ENCODE data around the gene APOE.
"Not testable (repeated sequence)": the region's sequence is repeated elsewhere in the genome, so short reads cannot be mapped to it uniquely, and the experiment has no call there.

The APOE gene

GRCh38 chr19:44905437-44906160 lies at the start of gene APOE:
TSS of gene APOE (plus strand) at chr19:44905796. CDS start at chr19:44906625, 829 bp downstream.
- peak; percentile 65 for DNase-seq

- peak; percentile 5 for DNase-seq
Measured at GRCh38 chr19:44856421-44857083, 49.0 kb upstream of the APOE start.

DNA sequence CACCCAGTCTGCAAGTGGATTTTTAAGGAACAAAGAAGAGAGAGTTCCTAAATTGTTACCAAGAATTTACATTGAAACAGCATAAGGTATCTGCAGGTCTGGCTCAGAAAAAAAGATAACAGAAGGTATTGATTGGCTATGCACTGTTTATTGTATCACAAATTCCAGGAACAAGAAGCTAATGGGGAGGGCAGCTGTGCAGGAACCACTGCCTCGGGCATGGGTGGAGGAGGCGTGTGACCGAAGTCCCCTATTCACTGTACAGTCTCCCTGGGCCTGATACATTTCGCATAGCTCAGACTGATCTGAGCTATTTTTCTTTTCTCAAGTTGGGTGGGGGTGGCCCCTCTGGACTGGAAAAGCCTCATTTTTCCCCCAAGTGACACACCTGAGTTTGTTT lies 47.8 kb upstream of the APOE start:
- DNase-seq: no peak

GRCh38 chr19:44861576-44861975 lies 44.0 kb upstream of the APOE start:
- not testable (repeated sequence) for DNase-seq

DNA sequence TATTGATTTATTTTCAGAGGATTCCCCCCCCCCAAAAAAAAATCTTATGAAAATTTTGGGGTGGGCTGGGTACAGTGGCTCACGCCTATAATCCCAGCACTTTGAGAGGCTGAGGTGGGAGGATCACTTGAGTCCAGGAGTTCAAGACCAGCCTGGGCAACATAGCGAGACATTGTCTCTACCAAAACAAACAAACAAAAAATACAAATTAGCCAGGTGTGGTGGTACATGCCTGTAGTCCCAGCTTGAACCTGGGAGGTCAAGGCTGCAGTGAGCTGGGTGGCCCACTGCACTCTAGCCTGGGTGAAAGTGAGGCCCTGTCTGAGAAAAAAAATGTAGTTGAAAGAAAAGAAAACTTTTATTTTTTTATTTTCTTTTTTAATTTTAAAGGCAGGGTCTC lies 41.6 kb upstream of the APOE start:
- DNase-seq: no peak

DNA sequence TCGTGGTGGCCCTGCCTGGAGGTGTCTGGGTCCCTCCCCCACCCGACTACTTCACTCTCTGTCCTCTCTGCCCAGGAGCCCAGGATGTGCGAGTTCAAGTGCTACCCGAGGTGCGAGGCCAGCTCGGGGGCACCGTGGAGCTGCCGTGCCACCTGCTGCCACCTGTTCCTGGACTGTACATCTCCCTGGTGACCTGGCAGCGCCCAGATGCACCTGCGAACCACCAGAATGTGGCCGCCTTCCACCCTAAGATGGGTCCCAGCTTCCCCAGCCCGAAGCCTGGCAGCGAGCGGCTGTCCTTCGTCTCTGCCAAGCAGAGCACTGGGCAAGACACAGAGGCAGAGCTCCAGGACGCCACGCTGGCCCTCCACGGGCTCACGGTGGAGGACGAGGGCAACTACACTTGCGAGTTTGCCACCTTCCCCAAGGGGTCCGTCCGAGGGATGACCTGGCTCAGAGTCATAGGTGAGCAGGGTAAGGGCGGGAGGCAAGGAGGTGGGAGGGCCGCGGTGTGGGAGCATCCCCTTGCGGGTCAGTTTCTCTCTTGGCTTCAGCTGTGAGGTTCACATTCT lies 40.3 kb upstream of the APOE start:
- DNase-seq: peak; percentile 11

- DNase-seq: no peak
Measured at GRCh38 chr19:44866664-44867063, 38.9 kb upstream of the APOE start.

DNA sequence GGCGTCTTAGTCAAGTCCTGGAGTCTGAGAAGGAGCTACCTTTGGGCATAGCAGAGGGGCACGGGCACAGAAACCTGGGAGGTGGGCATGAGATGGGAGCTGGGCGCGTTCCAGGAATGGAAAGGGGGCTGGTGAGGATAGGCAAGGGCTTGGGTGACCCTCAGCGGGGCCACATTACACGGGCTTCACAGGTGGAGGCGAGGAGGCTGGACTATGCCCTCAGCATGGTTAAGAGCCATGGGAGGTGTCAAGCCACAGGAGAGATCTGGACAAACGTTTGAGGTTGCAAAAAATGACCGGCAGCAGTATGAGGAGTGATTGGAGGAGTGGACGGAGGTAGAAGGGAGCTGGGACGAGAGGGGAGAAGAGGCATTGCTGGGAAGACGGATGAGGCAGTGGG lies 38.0 kb upstream of the APOE start:
- DNase-seq: no peak

DNA sequence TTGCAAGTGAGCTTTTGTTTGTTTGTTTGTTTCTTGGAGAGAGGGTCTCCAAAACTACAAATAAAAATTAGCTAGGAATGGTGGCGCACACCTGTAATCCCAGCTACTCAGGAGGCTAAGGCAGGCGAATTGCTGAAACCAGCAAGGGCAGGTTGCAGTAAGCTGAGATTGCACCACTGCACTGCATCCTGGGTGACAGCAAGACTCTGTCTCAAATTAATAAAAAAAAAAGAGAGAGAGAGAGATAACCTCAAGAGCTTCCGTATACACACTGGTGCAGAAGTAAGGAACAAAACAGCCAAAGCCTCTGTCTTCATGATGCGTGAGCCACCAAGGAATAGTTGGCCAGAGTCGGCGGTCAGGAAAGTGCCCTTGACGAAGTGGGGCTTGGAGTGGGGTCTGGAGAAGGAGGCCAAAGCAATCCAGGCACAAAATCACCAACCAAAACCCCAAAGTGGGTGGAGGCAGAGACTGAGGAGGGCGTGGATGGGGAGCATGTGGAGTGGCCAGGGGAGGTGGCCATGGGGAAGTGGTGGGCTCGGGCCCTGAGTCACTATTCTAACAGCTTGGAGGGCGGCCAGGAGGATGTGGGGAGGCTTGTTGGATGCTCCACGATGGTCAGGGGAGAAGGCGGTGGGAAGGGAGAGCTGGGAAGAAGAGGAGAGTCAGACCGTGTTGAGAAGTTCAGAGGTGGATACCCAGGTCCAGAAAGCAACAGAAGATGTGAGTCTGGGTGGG lies 35.7 kb upstream of the APOE start:
- DNase-seq: no peak

- no peak for DNase-seq
Measured at GRCh38 chr19:44871809-44872208, 33.8 kb upstream of the APOE start.

DNA sequence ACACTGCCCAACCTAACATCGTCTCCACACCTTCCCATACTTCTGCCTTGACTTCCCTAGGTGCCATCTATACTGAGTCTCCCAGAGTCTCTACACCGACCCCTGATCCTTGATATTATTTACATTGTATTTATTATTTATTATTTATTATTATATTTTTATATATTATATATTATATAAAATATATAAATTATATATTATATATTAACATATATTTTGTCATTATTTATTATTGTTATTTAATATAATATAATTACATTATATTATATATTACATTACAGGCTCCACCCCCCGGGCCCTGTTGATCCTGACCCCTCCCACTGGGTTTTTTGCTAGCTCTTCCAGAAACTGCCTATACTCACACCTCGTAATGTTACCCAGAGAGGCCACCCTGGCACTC lies 32.9 kb upstream of the APOE start:
- no peak for DNase-seq

- DNase-seq: no peak
Measured at GRCh38 chr19:44874317-44874716, 31.3 kb upstream of the APOE start.

DNA sequence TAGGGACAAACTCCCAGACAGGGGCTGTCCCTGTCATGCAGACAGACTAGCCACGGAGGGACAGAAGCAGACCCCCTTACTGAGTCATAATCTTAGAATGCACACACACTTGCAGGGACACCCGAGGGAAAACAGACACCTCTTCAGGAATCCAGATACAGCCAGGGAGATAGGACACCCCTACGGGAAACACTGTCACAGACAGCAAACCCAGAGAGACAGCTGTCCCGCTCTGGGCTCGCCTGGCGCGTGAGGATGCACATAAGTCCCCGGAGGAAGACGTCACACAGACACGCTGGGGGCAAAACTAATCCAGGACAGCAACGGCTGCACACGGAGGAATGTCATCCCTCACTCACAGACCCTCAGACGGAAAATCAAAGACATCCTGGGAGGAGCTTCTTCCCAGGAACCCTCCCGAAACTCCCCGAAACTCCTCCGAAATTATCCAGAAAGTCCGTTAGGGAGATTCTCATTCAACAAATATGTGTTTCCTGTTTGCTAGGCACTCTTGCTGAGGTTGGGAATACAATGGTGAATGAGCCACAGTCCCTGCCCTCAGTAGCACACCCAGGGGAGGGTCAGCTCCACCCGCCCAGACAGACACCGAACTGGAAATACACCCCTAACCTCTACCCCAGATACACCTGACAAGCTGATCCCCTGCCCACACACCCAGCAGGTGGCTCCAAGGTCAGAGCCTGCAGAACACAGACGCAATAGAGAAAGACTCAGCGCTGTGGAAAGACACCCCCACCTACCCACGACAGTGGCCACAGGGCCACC lies 29.7 kb upstream of the APOE start:
- DNase-seq: no peak

- no peak for DNase-seq
Measured at GRCh38 chr19:44876930-44877535, 28.6 kb upstream of the APOE start.

GRCh38 chr19:44878120-44878865 lies 27.3 kb upstream of the APOE start:
- DNase-seq: no peak

- DNase-seq: no peak
Measured at GRCh38 chr19:44879309-44880065, 26.1 kb upstream of the APOE start.

- DNase-seq: no peak
Measured at GRCh38 chr19:44882063-44882462, 23.5 kb upstream of the APOE start.

GRCh38 chr19:44882619-44883397 lies 22.8 kb upstream of the APOE start:
- DNase-seq: not testable (repeated sequence)

DNA sequence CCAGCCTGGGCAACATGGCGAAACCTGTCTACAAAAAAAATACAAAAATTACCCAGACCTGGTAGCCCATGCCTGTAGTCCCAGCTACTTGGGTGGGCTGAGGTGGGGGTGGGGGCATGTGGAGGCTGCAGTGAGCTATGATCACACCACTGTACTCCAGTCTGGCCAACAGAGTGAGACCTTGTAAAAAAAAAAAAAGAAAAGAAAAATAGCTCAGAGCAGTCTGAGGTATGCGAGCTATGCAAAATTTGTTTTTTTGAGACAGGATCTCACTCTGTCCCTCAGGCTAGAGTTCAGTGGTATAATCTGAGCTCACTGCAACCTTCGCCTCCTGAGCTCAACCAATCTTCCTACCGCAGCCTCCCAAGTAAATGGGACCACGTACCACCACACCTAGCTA lies 21.7 kb upstream of the APOE start:
- DNase-seq: no peak

- no peak for DNase-seq
Measured at GRCh38 chr19:44884566-44884965, 21.0 kb upstream of the APOE start.

Data from midbrain (tissue), 1 donor.